OCI-LY7 (cell line): Measurements from ENCODE around the gene IL17A. TPM values are rescaled to one million over a fixed set of nuclear protein-coding genes. Genes with fewer than 3 reads are reported as not detected.

ENCODE experiments used
- BruUV-seq: library from RNA; stranded (reverse); fragments of 400-500 nt; replicated peaks from 2 replicates; lab custom pipeline; 2021; lab: Mats Ljungman, UMichigan
- CTCF ChIA-PET: fragments of 300-600 bp; sonication (Branson Sonifier 250); formaldehyde crosslinking; loops from one replicate; lab custom pipeline; 2022; ENCODE audit warnings: antibody characterized with exemption; ENCODE audit not compliant: unreplicated experiment; lab: Charles Lee
- POLR2A ChIA-PET: fragments of 300-600 bp; sonication (Branson Sonifier 250); formaldehyde crosslinking; loops from one replicate; lab custom pipeline; 2022; ENCODE audit warnings: antibody characterized with exemption; lab: Charles Lee
- DNase-seq: peaks from one replicate; pipeline ENCODE4 v3.0.0-alpha.2; 2015; ENCODE audit warnings: low spot score
- H2AFZ ChIP-seq: fragments of 200-600 bp; sonication (generic), shearing (Covaris generic); 2 replicates; pipeline ENCODE4 v1.6.1; 2014; ENCODE audit warnings: mild to moderate bottlenecking, antibody characterized with exemption, low read length, moderate library complexity
- H3K27ac ChIP-seq: fragments of 200-600 bp; sonication (generic); 2 replicates; pipeline ENCODE4 v1.5.1; 2014; ENCODE audit warnings: mixed run types, low read depth, mild to moderate bottlenecking, moderate library complexity, low read length, inconsistent platforms; ENCODE audit not compliant: poor library complexity, severe bottlenecking
- H3K36me3 ChIP-seq: fragments of 200-600 bp; sonication (generic); 2 replicates; pipeline ENCODE4 v1.6.1; 2014; ENCODE audit warnings: mild to moderate bottlenecking, antibody characterized with exemption, low read length, moderate library complexity, mixed read lengths; ENCODE audit not compliant: insufficient read depth
- H3K4me1 ChIP-seq: fragments of 200-600 bp; sonication (generic); 2 replicates; pipeline ENCODE4 v1.5.1; 2014; ENCODE audit warnings: mild to moderate bottlenecking, low read length; ENCODE audit not compliant: insufficient read depth, poor library complexity, severe bottlenecking
- H3K4me2 ChIP-seq: fragments of 200-600 bp; sonication (generic); 2 replicates; pipeline ENCODE4 v1.6.1; 2014; ENCODE audit warnings: mild to moderate bottlenecking, low read length
- H3K4me3 ChIP-seq: fragments of 200-600 bp; sonication (generic); 2 replicates; pipeline ENCODE4 v1.5.1; 2014; ENCODE audit warnings: mild to moderate bottlenecking, low read depth, low read length; ENCODE audit not compliant: poor library complexity, severe bottlenecking
- H3K79me2 ChIP-seq: fragments of 200-600 bp; sonication (generic); 2 replicates; pipeline ENCODE4 v1.6.1; 2016; ENCODE audit warnings: low read depth, mild to moderate bottlenecking, low read length, moderate library complexity, mixed read lengths; ENCODE audit not compliant: insufficient read depth
- H3K9me2 ChIP-seq: fragments of 200-600 bp; sonication (generic); 2 replicates; pipeline ENCODE4 v1.6.1; 2016; ENCODE audit warnings: mild to moderate bottlenecking, low read length, mixed read lengths; ENCODE audit not compliant: insufficient read depth
- H3K9me3 ChIP-seq: fragments of 200-600 bp; sonication (generic); 2 replicates; pipeline ENCODE4 v1.6.1; 2014; ENCODE audit warnings: mild to moderate bottlenecking, mixed run types, low read length, mixed read lengths
- H4K20me1 ChIP-seq: fragments of 200-600 bp; sonication (generic); 2 replicates; pipeline ENCODE4 v1.6.1; 2014; ENCODE audit warnings: mild to moderate bottlenecking, antibody characterized with exemption, low read length, moderate library complexity, mixed read lengths; ENCODE audit not compliant: insufficient read depth
- EZH2phosphoT487 ChIP-seq: fragments of 200-600 bp; sonication (generic); IDR thresholded peaks from 2 replicates; pipeline ENCODE4 v1.6.1; 2018; ENCODE audit warnings: low read depth, borderline replicate concordance, mild to moderate bottlenecking, mixed run types, antibody characterized with exemption, low read length, moderate library complexity, mixed read lengths
- intact Hi-C: fragments of 100-400 bp; cut with micrococcal nuclease; formaldehyde crosslinking; loops from one replicate; pipeline ENCODE4 v1.10.0; 2022; ENCODE audit not compliant: unreplicated experiment
- total RNA-seq, 2 experiments: library from RNA; depleted of rRNA in 1 of 2; stranded (reverse); fragments of >200 nt in 1 of 2; shearing (Covaris generic) in 1 of 2; gene quantifications; 2 replicates each; pipeline ENCODE4 v1.2.3, GENCODE V29; 2014 to 2022
- TF ChIP-seq, protein P1 (sequence below): fragments of 200-600 bp; sonication (generic); conservative IDR thresholded peaks from 2 replicates; pipeline ENCODE4 v1.5.1; 2014; ENCODE audit warnings: mild to moderate bottlenecking, antibody characterized with exemption, low read length, moderate library complexity, mixed read lengths

The IL17A gene
- total RNA-seq, 2 experiments from 2014 or later, result not detected

DNA sequence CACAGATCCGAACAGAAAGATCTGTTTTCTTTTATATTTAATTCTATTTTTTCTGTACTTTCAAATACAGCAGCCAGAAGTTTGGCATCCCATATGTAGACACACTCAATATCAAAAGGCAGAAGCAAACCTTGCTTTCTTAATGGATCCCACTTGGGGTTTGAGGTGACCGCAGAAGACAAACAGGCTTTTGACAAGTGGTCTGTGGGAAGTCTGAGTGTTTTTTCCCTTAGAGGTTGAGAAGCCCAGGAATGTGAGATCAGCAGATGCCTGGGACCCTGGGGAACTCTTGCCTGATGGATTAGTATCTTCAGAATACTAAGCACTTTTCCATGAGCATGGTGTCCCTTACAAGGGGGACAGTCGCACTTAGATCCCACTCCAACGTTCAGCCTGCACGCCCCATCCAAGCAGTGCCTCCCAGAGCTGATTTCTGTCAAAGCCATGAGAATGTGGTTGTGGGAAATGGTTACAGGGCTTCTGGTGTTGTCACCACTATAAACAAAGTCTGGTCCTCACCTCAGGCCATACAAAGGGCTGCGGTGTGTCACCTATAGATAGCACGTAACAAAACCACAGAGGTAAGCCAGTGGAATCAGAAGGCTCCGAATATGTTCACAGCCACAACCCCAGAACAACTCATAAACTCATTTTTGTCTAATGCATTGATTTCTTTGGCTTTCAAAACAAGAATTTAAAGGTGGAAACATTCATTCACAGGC is 45.4 kb downstream of the IL17A start:
- Histone ChIP-seq H3K27ac (no peak overlapping the region), H3K36me3 (no peaks in the 10 kb centered on the region), H3K9me3 (no peaks in the 10 kb centered on the region), H2AFZ (no peak overlapping the region), H3K4me1 (no peaks in the 10 kb centered on the region), H4K20me1 (no peaks in the 10 kb centered on the region), H3K4me3 (no peak overlapping the region), H3K9me2 (no peaks in the 10 kb centered on the region), H3K79me2 (no peaks in the 10 kb centered on the region), H3K4me2 (no peak overlapping the region)
- DNase-seq, result no peak
- no peak for TF ChIP-seq EZH2phosphoT487
- TF ChIP-seq, protein P1, sequence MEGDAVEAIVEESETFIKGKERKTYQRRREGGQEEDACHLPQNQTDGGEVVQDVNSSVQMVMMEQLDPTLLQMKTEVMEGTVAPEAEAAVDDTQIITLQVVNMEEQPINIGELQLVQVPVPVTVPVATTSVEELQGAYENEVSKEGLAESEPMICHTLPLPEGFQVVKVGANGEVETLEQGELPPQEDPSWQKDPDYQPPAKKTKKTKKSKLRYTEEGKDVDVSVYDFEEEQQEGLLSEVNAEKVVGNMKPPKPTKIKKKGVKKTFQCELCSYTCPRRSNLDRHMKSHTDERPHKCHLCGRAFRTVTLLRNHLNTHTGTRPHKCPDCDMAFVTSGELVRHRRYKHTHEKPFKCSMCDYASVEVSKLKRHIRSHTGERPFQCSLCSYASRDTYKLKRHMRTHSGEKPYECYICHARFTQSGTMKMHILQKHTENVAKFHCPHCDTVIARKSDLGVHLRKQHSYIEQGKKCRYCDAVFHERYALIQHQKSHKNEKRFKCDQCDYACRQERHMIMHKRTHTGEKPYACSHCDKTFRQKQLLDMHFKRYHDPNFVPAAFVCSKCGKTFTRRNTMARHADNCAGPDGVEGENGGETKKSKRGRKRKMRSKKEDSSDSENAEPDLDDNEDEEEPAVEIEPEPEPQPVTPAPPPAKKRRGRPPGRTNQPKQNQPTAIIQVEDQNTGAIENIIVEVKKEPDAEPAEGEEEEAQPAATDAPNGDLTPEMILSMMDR, result no peak
- POLR2A ChIA-PET, result interaction anchor here (0.9 kb wide), 1 partner anchor 10 kb away, joined by 3 read pairs; no protein-coding TSS in a partner anchor
- BruUV-seq, result no TSS peak
- CTCF ChIA-PET, result interaction anchor here (0.6 kb wide), 1 partner anchor 161 kb away, joined by 3 read pairs; no protein-coding TSS in a partner anchor
- intact Hi-C loops, result loop anchor here (5.0 kb wide), 1 partner anchor 144 kb away; the partner anchor contains the start of gene PKHD1

DNA sequence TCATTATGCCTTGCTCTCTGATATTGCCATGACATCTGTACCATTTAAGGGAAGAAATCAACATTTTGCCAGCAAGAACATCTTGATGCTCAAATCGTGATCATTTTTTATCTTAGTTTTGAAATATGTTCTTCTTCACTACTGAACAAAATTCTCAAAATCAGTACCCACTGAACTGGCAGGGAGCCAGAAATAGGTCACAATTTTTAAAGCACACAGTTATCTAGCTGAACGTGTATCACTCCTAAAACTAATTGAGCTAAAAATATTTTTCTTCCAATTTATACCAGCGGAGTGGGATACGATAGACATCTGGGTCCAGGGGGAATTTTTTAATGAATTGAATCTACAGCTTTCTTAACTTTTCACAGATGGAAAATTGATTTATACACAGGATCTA is 46.8 kb downstream of the IL17A start:
- DNase-seq, result no peak
- Histone ChIP-seq H3K4me3 (no peak overlapping the region), H3K4me2 (no peak overlapping the region), H3K27ac (no peak overlapping the region), H3K4me1 (no peaks in the 10 kb centered on the region), H2AFZ (no peak overlapping the region), H3K9me3 (no peaks in the 10 kb centered on the region), H3K9me2 (no peaks in the 10 kb centered on the region), H4K20me1 (no peaks in the 10 kb centered on the region), H3K79me2 (no peaks in the 10 kb centered on the region), H3K36me3 (no peaks in the 10 kb centered on the region)
- CTCF ChIA-PET, result interaction anchor here (0.7 kb wide), 1 partner anchor 70 kb away, joined by 3 read pairs; no protein-coding TSS in a partner anchor
- POLR2A ChIA-PET, result interaction anchor here (0.6 to 1.1 kb wide), 2 partner anchors 77 to 165 kb away, joined by 3 to 5 read pairs; no protein-coding TSS in a partner anchor
- no TSS peak for BruUV-seq
- TF ChIP-seq EZH2phosphoT487, result no peak
- TF ChIP-seq, protein P1, result no peak
- intact Hi-C loops, result loop anchor here (5.0 kb wide), 1 partner anchor 146 kb away; the partner anchor contains the start of gene PKHD1
